HEK293 (cell line): ENCODE data around the gene PMFBP1.

Source experiments
- CTCF ChIA-PET: fragments of 350-600 bp; formaldehyde crosslinking; extraction: SDS; loops from one replicate; lab custom pipeline; 2021; ENCODE audit warnings: antibody characterized with exemption; lab: Yijun Ruan, JAX
- POLR2A ChIA-PET: fragments of 300-600 bp; formaldehyde crosslinking; extraction: SDS; loops from one replicate; lab custom pipeline; 2020; ENCODE audit warnings: antibody characterized with exemption, inconsistent platforms; lab: Yijun Ruan, JAX
- H3K27ac ChIP-seq: fragments of 200-500 bp; sonication (Bioruptor generic); 2 replicates; pipeline ENCODE4 v1.5.1; 2014; ENCODE audit warnings: low read depth, low read length, control low read depth, inconsistent platforms; ENCODE audit errors: extremely low read depth
- H3K36me3 ChIP-seq, 2 experiments: fragments of 200-500 bp in 1 of 2; sonication (Bioruptor generic) in 1 of 2; 1 replicate in 1 of 2; 2 replicates in 1 of 2; pipeline ENCODE4 v1.5.1; 2014 to 2017; ENCODE audit warnings: inconsistent platforms in 2 of 2, low read length in 2 of 2; ENCODE audit not compliant: control insufficient read depth in 2 of 2, insufficient read depth in 1 of 2
- H3K4me1 ChIP-seq: fragments of 200-500 bp; sonication (Bioruptor generic); 2 replicates; pipeline ENCODE4 v1.5.1; 2014; ENCODE audit warnings: mild to moderate bottlenecking, low read length, inconsistent platforms; ENCODE audit not compliant: control insufficient read depth, insufficient read depth
- H3K4me3 ChIP-seq: 2 replicates; pipeline ENCODE4 v1.5.1; 2011; ENCODE audit warnings: low read depth, mild to moderate bottlenecking, control low read depth, low read length, moderate library complexity
- H3K9me3 ChIP-seq: fragments of 200-500 bp; sonication (Bioruptor generic); 2 replicates; pipeline ENCODE4 v1.5.1; 2014; ENCODE audit warnings: low read depth, low read length, inconsistent platforms; ENCODE audit not compliant: control insufficient read depth, insufficient read depth
- MYNN ChIP-seq: fragments of 450-650 bp; formaldehyde crosslinking; IDR thresholded peaks from 2 replicates; pipeline ENCODE4 v1.5.1; 2016; ENCODE audit warnings: missing biosample characterization, missing genetic modification characterization, borderline replicate concordance
- PATZ1 ChIP-seq: fragments of 450-650 bp; formaldehyde crosslinking; IDR thresholded peaks from 2 replicates; pipeline ENCODE4 v1.5.1; 2016; ENCODE audit warnings: missing biosample characterization, missing genetic modification characterization
- TSHZ1 ChIP-seq: fragments of 450-650 bp; formaldehyde crosslinking; IDR thresholded peaks from 2 replicates; pipeline ENCODE4 v1.5.1; 2016; ENCODE audit warnings: missing biosample characterization, missing genetic modification characterization, borderline replicate concordance
- ZBTB10 ChIP-seq: fragments of 450-650 bp; formaldehyde crosslinking; IDR thresholded peaks from 2 replicates; pipeline ENCODE4 v1.5.1; 2016; ENCODE audit warnings: missing biosample characterization, missing genetic modification characterization
- ZBTB48 ChIP-seq: fragments of 450-650 bp; formaldehyde crosslinking; IDR thresholded peaks from 2 replicates; pipeline ENCODE4 v1.5.1; 2016; ENCODE audit warnings: missing biosample characterization, missing genetic modification characterization
- ZBTB7A ChIP-seq: fragments of 450-650 bp; formaldehyde crosslinking; IDR thresholded peaks from 2 replicates; pipeline ENCODE4 v1.5.1; 2016; ENCODE audit warnings: low read depth, missing biosample characterization, missing genetic modification characterization
- ZNF169 ChIP-seq: fragments of 450-650 bp; formaldehyde crosslinking; IDR thresholded peaks from 2 replicates; pipeline ENCODE4 v1.5.1; 2016; ENCODE audit warnings: missing biosample characterization, missing genetic modification characterization
- ZNF174 ChIP-seq: fragments of 450-650 bp; formaldehyde crosslinking; IDR thresholded peaks from 2 replicates; pipeline ENCODE4 v1.5.0; 2017; ENCODE audit warnings: missing biosample characterization, mild to moderate bottlenecking, missing genetic modification characterization
- ZNF175 ChIP-seq: fragments of 450-650 bp; formaldehyde crosslinking; IDR thresholded peaks from 2 replicates; pipeline ENCODE4 v1.5.1; 2016; ENCODE audit warnings: missing biosample characterization, missing genetic modification characterization
- ZNF513 ChIP-seq: fragments of 450-650 bp; IDR thresholded peaks from 2 replicates; pipeline ENCODE4 v1.5.1; 2018; ENCODE audit warnings: missing biosample characterization, missing genetic modification characterization
- ZNF658 ChIP-seq: fragments of 450-650 bp; formaldehyde crosslinking; IDR thresholded peaks from 2 replicates; pipeline ENCODE4; 2016; ENCODE audit warnings: missing biosample characterization, missing genetic modification characterization
- ZNF704 ChIP-seq: fragments of 450-650 bp; formaldehyde crosslinking; IDR thresholded peaks from 2 replicates; pipeline ENCODE4 v1.5.1; 2016; ENCODE audit warnings: missing biosample characterization, missing genetic modification characterization
- ZNF777 ChIP-seq: fragments of 450-650 bp; formaldehyde crosslinking; IDR thresholded peaks from 2 replicates; pipeline ENCODE4 v1.5.1; 2017; ENCODE audit warnings: missing biosample characterization, missing genetic modification characterization, borderline replicate concordance
- ZSCAN16 ChIP-seq: fragments of 450-650 bp; formaldehyde crosslinking; IDR thresholded peaks from 2 replicates; pipeline ENCODE4 v1.5.1; 2016; ENCODE audit warnings: missing biosample characterization, missing genetic modification characterization

Gene PMFBP1

GRCh38 chr16:72197545-72197944, 25.6 kb upstream of the PMFBP1 start:
- Histone ChIP-seq H3K4me1 (no peaks in the 10 kb centered on the region), H3K4me3 (no peak overlapping the region), H3K27ac (no peak overlapping the region), H3K9me3 (no peaks in the 10 kb centered on the region), H3K36me3 (no peaks in the 10 kb centered on the region)
- ChIA-PET CTCF (interaction anchor here (0.7 kb wide), 1 partner anchor 47 kb away, joined by 3 read pairs; no protein-coding TSS in a partner anchor), POLR2A (no interaction called here)
- TF ChIP-seq PATZ1, result no peak
- no peak for TF ChIP-seq MYNN (tag by site-specific recombination)
- TF ChIP-seq ZNF777 (tag by site-specific recombination), result no peak
- TF ChIP-seq ZSCAN16 (tag by site-specific recombination), result no peak
- no peak for TF ChIP-seq ZNF513 (tag by site-specific recombination)
- no peak for TF ChIP-seq ZNF704 (tag by site-specific recombination)
- TF ChIP-seq ZNF169, result no peak
- TF ChIP-seq ZBTB7A (tag by site-specific recombination), result no peak
- TF ChIP-seq ZBTB10 (tag by site-specific recombination), result no peak

- no peaks in the 10 kb centered on the region for H3K36me3 ChIP-seq
- no peak overlapping the region for H3K27ac ChIP-seq
- ChIA-PET POLR2A (no interaction called here), CTCF (interaction anchor here (0.6 to 1.0 kb wide), 2 partner anchors 10 to 271 kb away, joined by 3 to 4 read pairs; no protein-coding TSS in a partner anchor)
- TF ChIP-seq TSHZ1 (tag by site-specific recombination) (no peak), MYNN (tag by site-specific recombination) (no peak), ZBTB48 (tag by site-specific recombination) (no peak), ZNF175 (tag by site-specific recombination) (no peak), ZNF658 (tag by site-specific recombination) (no peak), ZNF174 (no peak)
- no peaks in the 10 kb centered on the region for H3K9me3 ChIP-seq
- H3K4me1 ChIP-seq, result no peaks in the 10 kb centered on the region
- H3K4me3 ChIP-seq, result no peak overlapping the region
These were observed 23.7 kb upstream of the PMFBP1 start for GRCh38 chr16:72195609-72196008.
